A673 (cell line): ENCODE measurements around the gene RASL10B.

Experiments
- EZH2 ChIP-seq: fragments of 200-600 bp; sonication (generic); IDR thresholded peaks from 2 replicates; pipeline ENCODE4 v1.6.1; 2017; ENCODE audit warnings: borderline replicate concordance, low read depth, mild to moderate bottlenecking, mixed read lengths, antibody characterized with exemption, low read length; ENCODE audit not compliant: poor library complexity, severe bottlenecking
- TF ChIP-seq, protein P1 (sequence below): fragments of 300-800, 200-600 bp; sonication (generic); conservative IDR thresholded peaks from 2 replicates; pipeline ENCODE4 v1.5.1; 2017; ENCODE audit warnings: low read depth, mild to moderate bottlenecking, antibody characterized with exemption, low read length, moderate library complexity, mixed read lengths

- TF ChIP-seq, protein P1, sequence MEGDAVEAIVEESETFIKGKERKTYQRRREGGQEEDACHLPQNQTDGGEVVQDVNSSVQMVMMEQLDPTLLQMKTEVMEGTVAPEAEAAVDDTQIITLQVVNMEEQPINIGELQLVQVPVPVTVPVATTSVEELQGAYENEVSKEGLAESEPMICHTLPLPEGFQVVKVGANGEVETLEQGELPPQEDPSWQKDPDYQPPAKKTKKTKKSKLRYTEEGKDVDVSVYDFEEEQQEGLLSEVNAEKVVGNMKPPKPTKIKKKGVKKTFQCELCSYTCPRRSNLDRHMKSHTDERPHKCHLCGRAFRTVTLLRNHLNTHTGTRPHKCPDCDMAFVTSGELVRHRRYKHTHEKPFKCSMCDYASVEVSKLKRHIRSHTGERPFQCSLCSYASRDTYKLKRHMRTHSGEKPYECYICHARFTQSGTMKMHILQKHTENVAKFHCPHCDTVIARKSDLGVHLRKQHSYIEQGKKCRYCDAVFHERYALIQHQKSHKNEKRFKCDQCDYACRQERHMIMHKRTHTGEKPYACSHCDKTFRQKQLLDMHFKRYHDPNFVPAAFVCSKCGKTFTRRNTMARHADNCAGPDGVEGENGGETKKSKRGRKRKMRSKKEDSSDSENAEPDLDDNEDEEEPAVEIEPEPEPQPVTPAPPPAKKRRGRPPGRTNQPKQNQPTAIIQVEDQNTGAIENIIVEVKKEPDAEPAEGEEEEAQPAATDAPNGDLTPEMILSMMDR, result peak; percentile 68
- no peak for TF ChIP-seq EZH2
Measured at GRCh38 chr17:35747540-35748017, 16.1 kb downstream of the RASL10B start.
